ENCODE measurements around the gene ATAT1. TPM values are rescaled to one million over a fixed set of nuclear protein-coding genes. Genes with fewer than 3 reads are reported as not detected.

Gene ATAT1
- 30.3 TPM for total RNA-seq (ENCODE audit: unreplicated experiment)
- long read RNA-seq, transcript ATAT1-206 (13 exons, 1,476 nt): major isoform, 8 of 22 reads
- long read RNA-seq, transcript ATAT1-203 (11 exons, 2,119 nt): minor isoform, 5 of 22 reads
- long read RNA-seq, partial matches to known transcripts: 2 of 22 reads
- long read RNA-seq, other reads (novel, unspliced or antisense): 4 of 22 reads

DNA sequence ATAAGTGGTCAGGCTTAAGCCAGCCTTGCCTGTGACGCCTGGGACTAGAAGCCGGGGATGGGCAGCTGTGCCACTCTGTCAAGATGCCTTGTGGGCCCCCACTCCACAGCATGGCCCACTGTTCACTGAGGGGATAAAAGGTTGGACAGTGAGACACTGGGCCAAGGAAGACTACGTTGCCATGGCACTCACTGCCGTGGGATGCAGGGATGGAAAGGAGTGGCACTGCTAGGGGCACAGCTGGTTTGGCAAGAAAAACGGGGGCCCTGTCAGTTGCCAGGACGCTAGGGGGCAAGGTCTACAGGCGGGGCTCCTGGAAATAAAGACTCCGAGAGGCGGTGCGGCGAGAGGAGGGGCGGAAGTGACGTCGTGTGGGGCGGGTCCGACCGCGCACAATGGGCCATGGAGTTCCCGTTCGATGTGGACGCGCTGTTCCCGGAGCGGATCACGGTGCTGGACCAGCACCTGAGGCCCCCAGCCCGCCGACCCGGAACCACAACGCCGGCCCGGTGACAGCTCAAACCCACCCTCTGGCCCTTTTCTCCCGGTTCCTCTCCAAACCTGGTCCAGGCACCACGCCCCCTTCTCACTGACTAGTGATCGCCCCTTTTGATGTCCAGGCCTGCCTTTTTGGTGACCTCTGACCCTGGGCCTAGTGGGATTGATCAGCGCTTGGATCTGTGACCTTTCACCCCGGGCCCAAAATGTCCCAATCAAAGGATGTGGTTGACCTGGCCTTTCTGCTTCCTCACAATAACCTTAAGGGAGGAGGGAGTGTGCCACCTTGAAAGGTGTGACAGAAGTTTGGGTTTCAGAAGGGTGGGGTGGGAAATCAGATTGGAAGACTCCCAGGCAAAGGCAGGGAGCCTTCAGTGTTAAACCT is at the start of gene ATAT1:
TSS of gene ATAT1 (plus strand) at position 391 of the 883 bp plus-strand sequence.
- TF ChIP-seq, protein P1, sequence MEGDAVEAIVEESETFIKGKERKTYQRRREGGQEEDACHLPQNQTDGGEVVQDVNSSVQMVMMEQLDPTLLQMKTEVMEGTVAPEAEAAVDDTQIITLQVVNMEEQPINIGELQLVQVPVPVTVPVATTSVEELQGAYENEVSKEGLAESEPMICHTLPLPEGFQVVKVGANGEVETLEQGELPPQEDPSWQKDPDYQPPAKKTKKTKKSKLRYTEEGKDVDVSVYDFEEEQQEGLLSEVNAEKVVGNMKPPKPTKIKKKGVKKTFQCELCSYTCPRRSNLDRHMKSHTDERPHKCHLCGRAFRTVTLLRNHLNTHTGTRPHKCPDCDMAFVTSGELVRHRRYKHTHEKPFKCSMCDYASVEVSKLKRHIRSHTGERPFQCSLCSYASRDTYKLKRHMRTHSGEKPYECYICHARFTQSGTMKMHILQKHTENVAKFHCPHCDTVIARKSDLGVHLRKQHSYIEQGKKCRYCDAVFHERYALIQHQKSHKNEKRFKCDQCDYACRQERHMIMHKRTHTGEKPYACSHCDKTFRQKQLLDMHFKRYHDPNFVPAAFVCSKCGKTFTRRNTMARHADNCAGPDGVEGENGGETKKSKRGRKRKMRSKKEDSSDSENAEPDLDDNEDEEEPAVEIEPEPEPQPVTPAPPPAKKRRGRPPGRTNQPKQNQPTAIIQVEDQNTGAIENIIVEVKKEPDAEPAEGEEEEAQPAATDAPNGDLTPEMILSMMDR (IDR thresholded peaks at IDR 0.05; ENCODE audit: unreplicated experiment): peak; percentile 25
- peak; percentile 76 for DNase-seq (ENCODE audit: low spot score)
- peaks cover 12% of the 10 kb centered on the region for H3K27me3 Mint-ChIP-seq (ENCODE audit: unreplicated experiment)
- H3K9me3 Mint-ChIP-seq (ENCODE audit: unreplicated experiment): no peaks in the 10 kb centered on the region
- peaks cover 27% of the 10 kb centered on the region for H3K4me1 Mint-ChIP-seq (ENCODE audit: unreplicated experiment)
- H3K4me3 Mint-ChIP-seq (ENCODE audit: unreplicated experiment): peak within 1 kb of the TSS; percentile 92
- peaks cover 23% of the 10 kb centered on the region for H3K36me3 Mint-ChIP-seq (ENCODE audit: low read depth, unreplicated experiment)
- peak within 1 kb of the TSS; percentile 97 for H3K27ac Mint-ChIP-seq (ENCODE audit: unreplicated experiment)

DNA sequence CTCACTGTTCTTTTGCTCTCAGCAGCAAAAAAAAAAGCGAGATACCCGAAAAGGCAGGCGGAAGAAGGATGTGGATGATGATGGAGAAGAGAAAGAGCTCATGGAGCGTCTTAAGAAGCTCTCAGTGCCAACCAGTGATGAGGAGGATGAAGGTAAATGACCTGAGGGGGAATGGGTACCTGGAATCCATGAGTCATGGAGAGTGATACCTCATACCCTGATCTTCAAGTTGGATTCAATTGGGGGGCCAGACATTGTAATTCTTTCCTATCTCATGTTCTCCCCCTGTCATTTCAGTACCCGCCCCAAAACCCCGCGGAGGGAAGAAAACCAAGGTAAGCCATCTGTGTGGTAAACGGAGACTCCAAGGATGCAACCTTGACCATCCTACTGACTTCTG is 48.6 kb upstream of the ATAT1 start:
- Mint-ChIP-seq H3K4me1 (ENCODE audit: unreplicated experiment) (peaks cover 22% of the 10 kb centered on the region), H3K36me3 (ENCODE audit: low read depth, unreplicated experiment) (peaks cover 53% of the 10 kb centered on the region), H3K27me3 (ENCODE audit: unreplicated experiment) (peaks cover 10% of the 10 kb centered on the region), H3K9me3 (ENCODE audit: unreplicated experiment) (no peaks in the 10 kb centered on the region), H3K27ac (ENCODE audit: unreplicated experiment) (peak overlapping the region; percentile 45), H3K4me3 (ENCODE audit: unreplicated experiment) (peak overlapping the region; percentile 74)
- TF ChIP-seq, protein P1 (IDR thresholded peaks at IDR 0.05; ENCODE audit: unreplicated experiment): no peak
- no peak for DNase-seq (ENCODE audit: low spot score)

DNA sequence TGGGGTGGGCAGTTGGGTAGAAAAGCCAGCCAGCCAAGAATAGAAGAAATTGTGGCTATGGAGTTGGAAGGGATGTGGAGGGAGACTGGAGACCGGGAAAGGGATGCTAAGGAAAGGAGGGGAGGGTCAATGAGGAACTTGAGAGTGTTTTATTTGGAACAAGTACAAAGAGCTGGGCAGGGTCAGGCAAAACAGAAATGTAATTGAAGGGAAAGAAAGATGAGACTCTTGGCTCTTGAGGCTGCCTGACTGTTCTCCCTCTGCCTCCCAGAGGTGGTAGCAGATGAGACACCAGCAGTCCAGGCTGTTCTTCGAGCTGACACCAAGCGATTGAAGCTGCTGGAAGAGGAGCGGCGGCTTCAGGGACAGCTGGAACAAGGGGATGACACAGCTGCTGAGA is 42.8 kb upstream of the ATAT1 start:
- TF ChIP-seq, protein P1 (IDR thresholded peaks at IDR 0.05; ENCODE audit: unreplicated experiment): no peak
- no peak for DNase-seq (ENCODE audit: low spot score)
- no peaks in the 10 kb centered on the region for H3K9me3 Mint-ChIP-seq (ENCODE audit: unreplicated experiment)
- H3K4me1 Mint-ChIP-seq (ENCODE audit: unreplicated experiment): peaks cover 24% of the 10 kb centered on the region
- H3K27me3 Mint-ChIP-seq (ENCODE audit: unreplicated experiment): no peaks in the 10 kb centered on the region
- no peak overlapping the region for H3K27ac Mint-ChIP-seq (ENCODE audit: unreplicated experiment)
- peak overlapping the region; percentile 70 for H3K4me3 Mint-ChIP-seq (ENCODE audit: unreplicated experiment)
- peaks cover 65% of the 10 kb centered on the region for H3K36me3 Mint-ChIP-seq (ENCODE audit: low read depth, unreplicated experiment)

DNA sequence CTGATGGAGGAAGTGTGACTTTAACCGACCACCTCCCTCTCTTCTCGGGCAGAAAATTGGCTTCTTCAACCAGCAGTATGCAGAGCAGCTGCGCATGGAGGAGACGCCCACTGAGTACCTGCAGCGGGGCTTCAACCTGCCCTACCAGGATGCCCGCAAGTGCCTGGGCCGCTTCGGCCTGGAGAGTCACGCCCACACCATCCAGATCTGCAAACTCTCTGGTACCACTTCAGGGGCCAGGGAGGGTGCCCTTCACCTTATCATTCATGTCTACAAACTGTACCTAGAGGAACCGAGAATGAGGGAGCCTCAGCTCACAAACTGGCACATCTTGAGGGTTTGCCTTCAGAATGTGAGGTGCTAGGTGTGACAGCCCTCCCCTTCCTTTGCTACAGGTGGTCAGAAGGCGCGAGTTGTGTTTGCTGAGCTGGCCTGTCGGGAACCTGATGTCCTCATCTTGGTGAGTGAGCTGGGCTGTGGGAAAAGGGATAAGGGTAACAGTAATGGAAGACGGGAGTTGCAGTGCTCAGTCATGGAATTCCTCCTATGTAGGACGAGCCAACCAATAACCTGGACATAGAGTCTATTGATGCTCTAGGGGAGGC is 36.8 kb upstream of the ATAT1 start:
- H3K4me1 Mint-ChIP-seq (ENCODE audit: unreplicated experiment): peaks cover 20% of the 10 kb centered on the region

More for the DNA sequence above, 36.8 kb upstream of the ATAT1 start:
- Mint-ChIP-seq H3K4me3 (ENCODE audit: unreplicated experiment) (peak overlapping the region; percentile 15), H3K27me3 (ENCODE audit: unreplicated experiment) (peaks cover 9% of the 10 kb centered on the region), H3K9me3 (ENCODE audit: unreplicated experiment) (no peaks in the 10 kb centered on the region), H3K36me3 (ENCODE audit: low read depth, unreplicated experiment) (peaks cover 54% of the 10 kb centered on the region), H3K27ac (ENCODE audit: unreplicated experiment) (no peak overlapping the region)
- TF ChIP-seq, protein P1 (IDR thresholded peaks at IDR 0.05; ENCODE audit: unreplicated experiment): no peak
- DNase-seq (ENCODE audit: low spot score): no peak

All from endothelial cell (in vitro differentiated cells).